ENCODE data around the gene ZNF397.

Gene ZNF397

DNA sequence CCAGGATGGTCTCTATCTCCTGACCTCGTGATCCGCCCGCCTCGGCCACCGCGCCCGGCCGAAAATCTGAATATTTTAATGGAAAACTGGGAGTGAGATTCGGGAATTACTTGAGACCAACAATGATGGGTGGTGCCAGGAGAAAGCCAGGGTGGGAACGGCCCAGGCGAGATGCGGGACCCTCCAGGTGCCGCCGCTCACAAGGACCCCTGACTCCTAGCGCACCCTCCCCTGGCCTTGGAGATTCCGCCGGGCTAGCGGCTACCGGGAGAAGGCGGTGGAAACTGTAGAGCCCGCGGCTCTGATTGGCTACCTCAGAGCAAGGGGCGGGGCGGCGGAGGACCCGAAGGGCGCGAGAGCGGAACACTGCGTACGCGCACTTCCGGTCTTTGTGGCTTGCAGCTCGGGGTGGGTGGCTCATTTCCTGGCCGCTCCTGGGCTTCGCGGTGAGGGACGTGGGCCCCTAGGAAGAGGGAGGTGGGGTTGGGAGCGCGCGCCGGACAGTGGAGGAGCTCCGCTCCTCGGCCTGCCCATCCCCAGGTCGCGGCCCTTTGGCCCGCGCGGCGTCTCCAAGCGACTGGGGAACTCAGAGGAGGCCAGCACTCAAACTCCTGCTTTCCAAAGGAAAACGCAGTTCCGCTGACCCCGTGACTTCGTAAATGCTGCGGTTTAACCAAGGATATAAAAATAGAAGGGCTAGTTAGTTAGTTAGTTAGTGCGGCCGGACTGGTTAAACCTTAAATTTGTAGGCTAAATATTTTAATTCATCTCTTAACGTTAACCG lies at the start of gene ZNF397:
Gene ZNF397 (plus strand): TSS at position 371 of the 784 bp plus-strand sequence. CDS start 1,437 bp downstream, outside the sequence.
- FAIRE-seq, result no peak
- TF ChIP-seq, protein P1, sequence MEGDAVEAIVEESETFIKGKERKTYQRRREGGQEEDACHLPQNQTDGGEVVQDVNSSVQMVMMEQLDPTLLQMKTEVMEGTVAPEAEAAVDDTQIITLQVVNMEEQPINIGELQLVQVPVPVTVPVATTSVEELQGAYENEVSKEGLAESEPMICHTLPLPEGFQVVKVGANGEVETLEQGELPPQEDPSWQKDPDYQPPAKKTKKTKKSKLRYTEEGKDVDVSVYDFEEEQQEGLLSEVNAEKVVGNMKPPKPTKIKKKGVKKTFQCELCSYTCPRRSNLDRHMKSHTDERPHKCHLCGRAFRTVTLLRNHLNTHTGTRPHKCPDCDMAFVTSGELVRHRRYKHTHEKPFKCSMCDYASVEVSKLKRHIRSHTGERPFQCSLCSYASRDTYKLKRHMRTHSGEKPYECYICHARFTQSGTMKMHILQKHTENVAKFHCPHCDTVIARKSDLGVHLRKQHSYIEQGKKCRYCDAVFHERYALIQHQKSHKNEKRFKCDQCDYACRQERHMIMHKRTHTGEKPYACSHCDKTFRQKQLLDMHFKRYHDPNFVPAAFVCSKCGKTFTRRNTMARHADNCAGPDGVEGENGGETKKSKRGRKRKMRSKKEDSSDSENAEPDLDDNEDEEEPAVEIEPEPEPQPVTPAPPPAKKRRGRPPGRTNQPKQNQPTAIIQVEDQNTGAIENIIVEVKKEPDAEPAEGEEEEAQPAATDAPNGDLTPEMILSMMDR (IDR thresholded peaks at IDR 0.05; ENCODE audit: insufficient read depth, missing control alignments), result no peak
- DNase-seq (ENCODE audit: insufficient read length, low spot score), result peak; percentile 87

DNA sequence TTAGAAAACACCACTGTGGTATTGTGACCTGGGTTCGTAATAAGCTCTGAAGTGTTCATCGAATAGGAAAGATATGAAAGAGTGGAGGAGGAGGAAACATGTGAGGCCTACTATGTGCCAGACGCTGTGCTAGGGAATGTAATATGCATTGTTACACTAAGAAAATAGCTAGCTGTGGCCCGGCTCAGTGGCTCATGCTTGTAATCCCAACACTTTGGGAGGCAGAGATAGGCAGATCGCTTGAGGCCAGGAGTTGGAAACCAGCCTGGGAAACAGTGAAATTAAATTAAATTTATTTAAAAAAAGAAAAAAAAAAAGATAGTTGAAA lies 49.2 kb upstream of the ZNF397 start:
- DNase-seq (ENCODE audit: insufficient read length, low spot score) (no peak), FAIRE-seq (no peak)
- TF ChIP-seq, protein P1 (IDR thresholded peaks at IDR 0.05; ENCODE audit: insufficient read depth, missing control alignments), result no peak

DNA sequence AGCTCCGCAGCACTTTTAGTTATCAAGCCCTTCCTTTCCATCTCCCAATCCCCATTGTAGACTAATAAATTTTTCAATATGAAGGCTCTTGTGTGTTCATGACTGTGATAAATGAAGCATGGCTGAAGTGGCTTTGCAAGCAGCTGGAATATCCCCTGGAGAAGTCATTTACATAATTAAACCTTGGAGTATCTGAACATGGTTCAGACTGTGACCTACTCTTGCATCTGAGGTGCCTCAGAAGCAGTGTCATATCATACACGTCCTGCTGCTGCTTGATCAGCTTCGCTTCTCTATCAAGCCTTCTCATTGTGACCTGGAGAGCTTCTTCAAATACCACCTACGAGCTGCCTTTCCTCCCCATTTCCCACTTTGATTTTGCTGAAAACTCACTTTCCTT lies 48.4 kb upstream of the ZNF397 start:
- DNase-seq (ENCODE audit: insufficient read length, low spot score), result no peak
- peak; percentile 67 for FAIRE-seq
- TF ChIP-seq, protein P1 (IDR thresholded peaks at IDR 0.05; ENCODE audit: insufficient read depth, missing control alignments), result no peak

DNA sequence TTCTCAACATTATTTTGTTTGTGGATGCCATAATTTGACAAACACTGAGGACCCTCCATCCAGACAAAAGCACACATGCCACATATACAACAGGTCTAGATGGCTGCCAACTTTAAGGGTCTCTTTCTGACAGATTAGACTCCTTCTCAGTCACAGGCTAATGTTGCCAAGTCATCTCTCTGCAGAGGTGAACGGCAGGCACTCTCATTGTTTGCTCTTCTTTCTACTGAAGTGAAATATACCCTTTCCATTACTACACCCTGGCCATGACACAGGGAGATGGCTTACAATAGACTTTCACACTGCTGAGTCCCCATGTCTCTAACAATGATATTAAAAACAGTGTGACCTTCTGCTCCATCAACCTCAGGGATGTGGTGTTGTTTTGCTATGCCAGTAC lies 47.5 kb upstream of the ZNF397 start:
- DNase-seq (ENCODE audit: insufficient read length, low spot score) (no peak), FAIRE-seq (peak; percentile 48)
- TF ChIP-seq, protein P1 (IDR thresholded peaks at IDR 0.05; ENCODE audit: insufficient read depth, missing control alignments), result no peak

DNA sequence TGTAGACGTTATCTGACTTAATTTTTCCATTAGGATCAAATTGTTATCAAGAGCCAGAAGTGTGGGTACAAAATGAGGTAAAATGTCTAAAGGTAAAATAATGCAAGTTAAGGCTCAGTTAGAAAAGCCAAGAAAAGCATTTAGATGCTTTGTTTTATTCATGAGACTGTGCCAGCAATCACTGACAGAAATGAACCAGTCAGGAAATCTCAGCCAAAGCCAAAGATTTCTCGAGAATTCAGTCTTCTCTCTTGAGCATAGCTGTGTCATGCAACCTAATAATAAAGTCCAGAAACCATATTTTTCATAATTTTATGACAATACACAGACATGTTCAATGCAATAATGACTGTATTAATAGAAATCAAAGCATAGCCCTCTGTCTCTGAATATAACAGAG lies 43.5 kb upstream of the ZNF397 start:
- FAIRE-seq, result peak; percentile 29
- TF ChIP-seq, protein P1 (IDR thresholded peaks at IDR 0.05; ENCODE audit: insufficient read depth, missing control alignments), result no peak
- DNase-seq (ENCODE audit: insufficient read length, low spot score), result no peak

DNA sequence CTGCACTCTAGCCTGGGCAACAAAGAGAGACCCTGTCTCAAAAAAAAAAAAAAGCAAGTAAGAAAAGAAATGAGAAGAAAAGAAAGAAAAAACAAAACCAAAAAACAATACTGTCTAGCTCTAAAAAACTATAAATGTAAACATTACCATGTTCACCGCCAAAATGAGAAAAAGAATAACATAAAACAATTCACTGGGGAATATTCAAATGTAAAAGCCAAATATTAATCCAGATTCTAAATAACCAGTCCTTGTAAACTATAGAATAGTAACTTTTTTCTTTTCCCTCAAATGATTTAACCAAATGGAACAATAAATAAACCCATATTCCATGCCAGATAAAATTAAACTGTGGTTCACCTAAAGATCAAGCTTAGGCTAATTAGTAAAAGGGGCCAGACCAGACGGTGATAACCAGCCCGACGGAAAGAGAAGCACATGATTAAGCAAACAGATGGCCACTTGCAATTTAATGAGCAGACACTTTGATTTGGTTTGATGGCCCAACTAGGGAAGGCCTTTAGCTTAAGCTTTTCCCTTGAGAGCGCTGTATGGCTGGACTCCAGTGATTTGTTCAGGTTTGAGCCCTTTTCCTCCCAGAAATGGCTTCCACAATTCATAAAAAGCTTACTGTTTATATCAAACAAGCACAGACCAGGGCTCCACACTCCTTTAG lies 39.4 kb upstream of the ZNF397 start:
- DNase-seq (ENCODE audit: insufficient read length, low spot score), result peak; percentile 37
- FAIRE-seq, result peak; percentile 100
- TF ChIP-seq, protein P1 (IDR thresholded peaks at IDR 0.05; ENCODE audit: insufficient read depth, missing control alignments), result no peak

DNA sequence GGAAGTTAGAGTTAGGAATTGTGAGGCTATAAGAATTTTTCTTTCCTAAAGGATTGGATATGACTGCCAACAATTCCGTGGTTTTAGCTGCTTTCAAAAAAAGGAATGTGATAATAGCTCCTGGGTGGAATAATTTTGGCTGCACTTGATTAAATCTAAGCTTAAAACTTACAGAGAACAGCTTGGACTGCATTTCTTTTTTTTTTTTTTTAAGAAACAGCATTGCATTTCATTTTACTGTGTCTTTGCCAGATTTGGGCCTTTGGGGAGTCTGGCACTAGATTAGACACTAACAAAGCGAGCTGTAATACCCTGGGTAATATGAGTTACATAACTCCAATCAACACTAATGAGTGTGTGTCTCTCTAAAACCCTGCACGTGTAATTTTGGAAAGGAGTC lies 37.8 kb upstream of the ZNF397 start:
- peak; percentile 95 for FAIRE-seq

More for the DNA sequence above, 37.8 kb upstream of the ZNF397 start:
- no peak for DNase-seq (ENCODE audit: insufficient read length, low spot score)
- TF ChIP-seq, protein P1 (IDR thresholded peaks at IDR 0.05; ENCODE audit: insufficient read depth, missing control alignments), result no peak
